ENCODE results near the gene EIF2S2.

- no peak for TF ChIP-seq ZNF70 (CRISPR knock-in tag; IDR thresholded peaks at IDR 0.05)
- TF ChIP-seq PATZ1 (CRISPR knock-in tag; IDR thresholded peaks at IDR 0.05; ENCODE audit: borderline replicate concordance) = no peak
- no peak for TF ChIP-seq ZFP3 (CRISPR knock-in tag; IDR thresholded peaks at IDR 0.05)
- TF ChIP-seq CREB5 (CRISPR knock-in tag; IDR thresholded peaks at IDR 0.05; ENCODE audit: low read depth) = no peak
- no peak for TF ChIP-seq BACH2 (CRISPR knock-in tag; IDR thresholded peaks at IDR 0.05; ENCODE audit: borderline replicate concordance)
- no peak for TF ChIP-seq ISL1 (CRISPR knock-in tag; IDR thresholded peaks at IDR 0.05)
- TF ChIP-seq SNAI2 (CRISPR knock-in tag; IDR thresholded peaks at IDR 0.05) = no peak
- TF ChIP-seq CSRNP3 (CRISPR knock-in tag; IDR thresholded peaks at IDR 0.05) = no peak
- TF ChIP-seq ZNF8 (CRISPR knock-in tag; IDR thresholded peaks at IDR 0.05) = no peak
- no peak for TF ChIP-seq TOX (CRISPR knock-in tag; IDR thresholded peaks at IDR 0.05; ENCODE audit: borderline replicate concordance)
Measured at GRCh38 chr20:34089655-34090345, 22.2 kb downstream of the EIF2S2 start.

All from SK-N-SH treated with all-trans-retinoic acid at 6 μM for 48 hours (cell line).